Anterior cingulate cortex (tissue), 58 donors: ENCODE measurements around the gene PTGES2.

Experiments
- DNase-seq, 58 donors: peaks; one replicate each; lab custom pipeline; 2025; lab: John Stamatoyannopoulos, UW

The PTGES2 gene

GRCh38 chr9:128070874-128071273, 56.7 kb downstream of the PTGES2 start:
- peak in 8 of 58 donors; percentile 5 to 53 (median 18) for DNase-seq
